ENCODE results near the gene GLG1.

DNA sequence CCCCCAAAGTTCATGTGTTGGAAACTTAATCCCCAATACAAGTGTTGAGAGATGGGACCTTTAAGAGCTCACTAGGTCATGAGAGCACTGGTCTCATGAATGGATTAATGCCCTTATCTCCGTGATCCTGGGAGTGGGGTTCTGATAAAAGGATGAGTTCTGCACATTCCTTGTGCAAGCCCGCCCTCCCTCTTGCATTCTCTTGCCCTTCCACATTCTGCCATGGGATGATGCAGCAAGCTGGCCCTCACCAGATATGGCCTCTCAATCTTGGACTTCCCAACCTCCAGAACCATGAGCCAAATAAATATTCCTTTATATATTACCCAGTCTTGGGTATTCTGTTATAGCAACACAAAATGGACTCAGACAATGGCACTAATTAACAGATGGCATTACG lies 14.1 kb downstream of the GLG1 start:
- TF ChIP-seq, protein P1, sequence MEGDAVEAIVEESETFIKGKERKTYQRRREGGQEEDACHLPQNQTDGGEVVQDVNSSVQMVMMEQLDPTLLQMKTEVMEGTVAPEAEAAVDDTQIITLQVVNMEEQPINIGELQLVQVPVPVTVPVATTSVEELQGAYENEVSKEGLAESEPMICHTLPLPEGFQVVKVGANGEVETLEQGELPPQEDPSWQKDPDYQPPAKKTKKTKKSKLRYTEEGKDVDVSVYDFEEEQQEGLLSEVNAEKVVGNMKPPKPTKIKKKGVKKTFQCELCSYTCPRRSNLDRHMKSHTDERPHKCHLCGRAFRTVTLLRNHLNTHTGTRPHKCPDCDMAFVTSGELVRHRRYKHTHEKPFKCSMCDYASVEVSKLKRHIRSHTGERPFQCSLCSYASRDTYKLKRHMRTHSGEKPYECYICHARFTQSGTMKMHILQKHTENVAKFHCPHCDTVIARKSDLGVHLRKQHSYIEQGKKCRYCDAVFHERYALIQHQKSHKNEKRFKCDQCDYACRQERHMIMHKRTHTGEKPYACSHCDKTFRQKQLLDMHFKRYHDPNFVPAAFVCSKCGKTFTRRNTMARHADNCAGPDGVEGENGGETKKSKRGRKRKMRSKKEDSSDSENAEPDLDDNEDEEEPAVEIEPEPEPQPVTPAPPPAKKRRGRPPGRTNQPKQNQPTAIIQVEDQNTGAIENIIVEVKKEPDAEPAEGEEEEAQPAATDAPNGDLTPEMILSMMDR (IDR thresholded peaks at IDR 0.05 in 4 of 5, conservative IDR thresholded peaks at IDR 0.05 in 1 of 5) = no peak
- TF ChIP-seq POLR2A (IDR thresholded peaks at IDR 0.05) = no peak
